NCI-H1417 (cell line): ENCODE data around the gene IL17RB.

ENCODE experiments used
- DNase-seq, 3 experiments: peaks; one replicate each; lab custom pipeline; 2025; lab: John Stamatoyannopoulos, UW

IL17RB gene

DNA sequence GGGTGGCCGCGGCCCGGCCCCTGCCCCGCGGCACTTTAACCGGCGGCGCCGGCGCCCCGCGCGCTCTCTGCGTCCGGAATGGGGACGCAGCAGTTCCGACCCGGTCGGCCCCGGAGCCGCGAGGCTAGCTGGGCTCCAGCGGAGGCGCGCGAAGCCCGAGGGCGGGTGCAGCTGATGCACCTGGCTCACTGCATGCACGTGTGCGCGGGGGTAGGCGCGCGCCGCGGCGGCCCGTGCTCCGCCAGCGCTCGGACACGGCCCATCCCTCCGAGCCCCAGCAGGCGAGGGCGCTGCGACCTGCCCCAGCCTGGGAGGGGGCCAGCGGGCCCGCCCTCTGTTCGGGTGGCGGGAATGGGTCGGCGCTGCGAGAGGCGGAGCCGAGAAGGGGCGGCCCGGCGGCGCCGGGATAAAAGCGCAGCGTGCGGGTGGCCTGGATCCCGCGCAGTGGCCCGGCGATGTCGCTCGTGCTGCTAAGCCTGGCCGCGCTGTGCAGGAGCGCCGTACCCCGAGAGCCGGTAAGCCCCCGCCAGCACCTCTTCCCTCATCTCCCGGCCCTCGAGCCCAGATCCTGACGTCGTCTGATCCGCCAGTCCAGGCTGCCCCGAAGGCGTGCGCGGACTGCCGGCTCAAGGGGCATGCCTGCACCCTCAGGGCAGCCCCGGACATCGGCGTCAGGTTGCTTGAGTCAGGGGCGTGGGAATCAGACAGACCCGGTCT lies at the start of gene IL17RB, which contains the start of gene CHDH:
Gene IL17RB, plus strand, starts transcription at position 435 of the 717 bp plus-strand sequence. Its CDS starts 21 bp downstream, at position 456.
Gene CHDH, minus strand, starts transcription at position 286 of the 717 bp plus-strand sequence. CDS start 22,411 bp downstream, outside the sequence.
- DNase-seq = peak; percentile 26 to 72 (median 62)

- DNase-seq = no peak
Observed at GRCh38 chr3:53798144-53798543, 48.2 kb upstream of the IL17RB start.

DNA sequence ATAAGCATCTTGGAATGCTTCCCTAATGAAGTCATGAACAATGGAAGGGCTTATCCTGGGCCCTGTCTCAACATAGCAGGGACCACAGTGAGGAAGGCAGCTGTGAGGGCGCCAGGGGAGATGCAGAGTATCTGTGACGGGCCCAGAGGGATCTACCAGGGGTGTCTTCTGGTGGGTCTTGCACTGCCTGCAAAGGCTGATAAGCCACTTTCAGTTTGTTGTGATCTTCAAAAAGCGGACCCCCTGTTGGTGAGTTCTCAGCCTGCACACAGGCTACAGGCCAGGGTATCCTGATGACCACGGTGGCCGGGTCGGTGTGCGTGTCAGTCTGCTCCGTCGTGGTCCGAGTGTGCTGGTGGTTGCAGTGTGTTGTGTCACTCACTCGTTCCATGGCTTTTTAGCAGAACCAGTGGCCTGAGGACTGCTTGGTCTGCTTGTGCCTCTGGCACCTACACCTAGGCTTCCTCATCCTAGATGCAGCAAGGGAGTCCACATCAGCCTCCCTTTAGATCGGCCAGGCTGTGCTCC lies 47.0 kb upstream of the IL17RB start:
- DNase-seq = no peak

- DNase-seq = no peak
Observed at GRCh38 chr3:53800041-53800906, 46.1 kb upstream of the IL17RB start.

- no peak for DNase-seq
Observed at GRCh38 chr3:53801319-53801718, 45.0 kb upstream of the IL17RB start.

- DNase-seq = no peak
Observed at GRCh38 chr3:53802256-53802880, 44.0 kb upstream of the IL17RB start.

- DNase-seq = peak in 1 of 3 experiments; percentile 2
Observed at GRCh38 chr3:53803124-53803815, 43.1 kb upstream of the IL17RB start.

DNA sequence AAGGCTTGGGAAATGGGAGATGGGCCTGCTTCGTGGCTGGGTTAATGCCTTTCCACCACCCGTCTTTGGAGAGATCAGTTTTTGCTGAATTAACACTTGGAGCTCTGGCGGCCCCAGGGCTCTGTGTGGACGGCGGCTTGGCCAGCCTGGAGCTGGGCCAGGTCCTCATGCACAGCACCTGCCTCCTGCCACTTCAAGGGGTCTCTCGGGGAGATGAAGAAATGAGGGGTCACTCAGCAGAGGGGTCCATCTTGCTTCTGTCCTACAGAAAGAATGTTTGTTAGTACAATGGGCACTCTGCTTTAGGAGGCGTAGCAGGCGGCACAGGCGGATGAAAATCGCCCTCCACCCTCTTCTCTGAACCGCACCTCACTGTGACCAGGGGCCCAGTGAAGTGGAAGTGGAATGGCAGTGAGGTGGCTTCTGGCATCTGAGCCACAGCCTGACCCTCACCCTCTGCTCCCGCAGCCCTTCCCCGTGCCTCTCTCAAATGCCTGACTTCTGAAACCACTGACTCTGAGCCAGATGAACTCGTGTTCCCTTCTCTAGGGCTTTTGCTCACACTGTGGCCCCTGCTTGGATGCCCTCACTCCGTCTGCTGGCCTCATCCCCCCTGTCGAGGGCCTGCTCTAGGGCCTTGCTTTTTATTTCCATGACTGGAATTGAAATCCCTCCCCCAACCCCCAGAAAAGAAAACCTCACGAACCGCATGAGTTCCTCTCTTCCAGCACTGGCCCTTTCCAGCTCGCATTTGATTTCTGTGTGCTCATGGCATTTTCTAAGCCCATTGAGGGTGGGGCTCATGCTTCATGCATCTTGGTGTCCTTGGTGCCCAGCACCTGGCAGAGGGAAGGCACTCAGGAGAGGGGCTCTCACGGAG lies 42.3 kb upstream of the IL17RB start:
- peak in 1 of 3 experiments; percentile 20 for DNase-seq

DNA sequence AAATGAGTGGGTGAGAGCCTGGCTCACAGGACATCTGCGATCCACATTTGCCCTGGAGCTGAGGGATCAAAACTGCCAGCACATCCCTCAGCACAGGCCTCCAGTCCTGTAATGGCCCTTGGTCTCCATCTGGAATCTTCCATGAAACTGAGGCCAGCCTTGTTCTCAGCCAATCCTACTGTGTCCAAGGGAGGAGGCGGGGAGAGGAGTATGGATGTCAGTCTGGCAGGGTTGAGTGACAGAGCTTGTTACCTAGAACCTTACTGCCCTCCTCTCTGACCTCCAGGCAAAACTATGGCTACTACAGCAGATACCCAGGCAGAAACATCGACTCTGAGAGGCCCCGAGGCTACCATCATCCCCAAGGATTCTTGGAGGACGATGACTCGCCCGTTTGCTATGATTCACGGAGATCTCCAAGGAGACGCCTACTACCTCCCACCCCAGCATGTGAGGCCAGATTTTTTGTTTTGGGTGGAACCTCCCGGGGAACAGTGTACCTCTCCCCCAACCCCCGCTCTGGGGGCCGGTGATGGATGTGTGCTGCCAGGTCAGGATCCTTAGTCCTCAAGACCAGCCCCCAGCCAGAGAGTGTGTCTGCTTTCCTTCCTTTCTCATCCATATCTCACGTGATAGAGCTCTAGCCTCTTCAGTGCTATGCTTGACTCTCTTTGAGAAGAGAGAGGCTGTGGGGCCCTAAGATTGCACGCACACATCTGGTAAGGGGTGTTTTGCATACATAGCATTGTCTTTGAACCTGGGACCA lies 41.5 kb upstream of the IL17RB start:
- no peak for DNase-seq

DNA sequence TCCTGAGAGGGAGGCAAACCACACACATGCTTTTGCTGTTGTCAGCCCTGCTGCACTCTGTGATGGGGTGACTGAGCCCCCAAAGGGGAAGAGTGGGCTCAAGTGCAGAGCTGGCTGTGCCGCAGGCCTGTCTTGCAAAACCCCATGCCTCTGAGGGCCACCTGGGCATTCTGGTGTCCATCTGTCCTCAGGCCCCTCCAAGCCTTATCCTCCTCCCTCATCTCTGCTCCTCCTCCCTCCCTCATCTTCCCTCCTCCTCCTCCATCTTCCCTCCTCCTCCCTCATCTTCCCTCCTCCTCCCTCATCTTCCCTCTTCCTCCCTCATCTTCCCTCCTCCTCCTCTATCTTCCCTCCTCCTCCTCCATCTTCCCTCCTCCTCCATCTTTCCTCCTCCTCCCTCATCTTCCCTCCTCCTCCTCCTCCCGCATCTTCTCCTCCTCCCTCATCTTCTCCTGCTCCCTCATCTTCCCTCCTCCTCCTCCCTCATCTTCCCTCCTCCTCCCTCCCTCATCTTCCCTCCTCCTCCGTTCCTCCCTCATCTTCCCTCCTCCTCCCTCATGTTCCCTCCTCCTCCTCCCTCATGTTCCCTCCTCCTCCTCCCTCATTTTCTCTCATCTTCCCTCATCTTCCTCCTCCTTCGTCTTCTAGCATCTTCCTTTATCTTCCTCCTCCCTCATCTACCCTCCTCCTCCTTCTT lies 40.8 kb upstream of the IL17RB start:
- no peak for DNase-seq

DNA sequence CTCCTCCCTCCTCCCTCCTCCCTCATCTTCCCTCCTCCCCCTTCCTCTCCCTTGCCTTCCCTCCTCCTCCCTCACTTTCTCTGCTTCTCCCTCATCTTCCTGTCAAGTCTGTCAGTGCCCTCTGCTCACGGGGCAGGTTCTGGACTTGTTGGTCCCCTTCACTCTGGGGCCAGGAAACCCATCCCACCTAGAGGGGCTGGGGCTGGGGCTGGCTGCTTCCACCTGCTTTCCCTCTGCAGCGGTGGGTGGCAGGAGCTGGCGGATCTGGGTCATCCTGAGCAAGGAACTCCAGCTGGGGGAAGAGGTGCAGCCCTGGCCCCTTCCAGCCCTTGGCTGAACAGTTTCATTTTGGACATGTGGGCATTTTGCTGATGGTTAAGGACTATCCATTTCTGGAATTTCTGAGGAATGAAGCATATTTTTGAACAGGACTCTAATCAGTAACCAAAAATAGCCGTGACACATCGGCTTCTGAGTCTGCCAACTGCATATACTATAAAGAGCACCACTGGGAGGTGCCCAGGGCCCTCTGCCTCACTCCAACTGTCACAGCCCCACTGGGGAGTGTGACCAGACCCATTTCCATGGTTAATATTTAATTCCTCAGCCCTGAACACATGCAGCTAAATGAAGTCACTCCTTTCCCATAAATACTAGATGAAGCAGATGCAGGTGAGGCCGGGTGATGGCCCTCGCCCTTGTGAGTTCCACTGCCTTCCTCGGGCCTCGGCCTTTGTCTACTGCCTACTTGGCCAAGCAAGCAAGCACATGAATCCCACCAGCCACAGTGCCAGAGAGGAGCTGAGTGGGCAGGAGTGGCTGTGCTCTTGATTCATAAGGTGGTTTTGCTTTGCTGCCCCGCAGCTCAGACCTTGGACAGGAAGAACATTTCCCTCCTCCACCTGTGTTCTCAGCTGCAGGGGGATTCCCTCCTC lies 39.9 kb upstream of the IL17RB start:
- no peak for DNase-seq

- no peak for DNase-seq
Observed at GRCh38 chr3:53807117-53807810, 39.1 kb upstream of the IL17RB start.

DNA sequence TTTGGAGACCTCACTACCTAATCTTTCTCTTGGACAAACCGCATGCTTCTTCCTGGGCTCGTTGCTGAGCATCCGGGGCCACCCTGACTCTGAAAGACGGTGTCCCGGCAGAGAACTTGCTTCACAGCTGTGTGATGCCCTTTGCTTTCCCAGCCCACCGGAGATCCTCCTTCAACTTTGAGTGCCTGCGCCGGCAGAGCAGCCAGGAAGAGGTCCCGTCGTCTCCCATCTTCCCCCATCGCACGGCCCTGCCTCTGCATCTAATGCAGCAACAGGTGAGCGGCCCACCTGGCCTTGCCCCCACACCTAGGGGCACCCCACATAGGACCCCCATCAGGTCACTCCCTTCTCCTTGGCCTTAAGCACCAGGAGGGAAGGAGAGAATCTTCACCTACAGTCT lies 37.9 kb upstream of the IL17RB start:
- no peak for DNase-seq

DNA sequence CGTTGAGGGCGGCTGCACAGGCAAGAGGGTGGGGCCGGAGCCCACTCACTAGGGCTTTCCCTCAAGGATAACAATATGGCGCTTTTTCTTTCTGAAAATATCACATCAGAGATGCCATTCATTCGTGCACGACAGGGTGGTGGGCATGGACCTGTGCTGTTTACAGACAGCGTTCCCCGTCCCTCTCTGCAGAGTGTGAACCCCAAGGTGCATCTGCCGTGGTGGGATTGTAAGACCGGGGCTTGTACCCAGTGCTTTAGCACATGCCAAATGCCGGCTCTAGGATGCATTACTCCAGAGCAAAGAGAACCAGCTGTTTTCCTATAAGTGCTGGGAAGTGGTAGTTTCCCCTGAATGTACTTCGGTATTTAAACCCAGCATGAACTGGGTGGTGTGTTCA lies 37.1 kb upstream of the IL17RB start:
- DNase-seq = no peak

DNA sequence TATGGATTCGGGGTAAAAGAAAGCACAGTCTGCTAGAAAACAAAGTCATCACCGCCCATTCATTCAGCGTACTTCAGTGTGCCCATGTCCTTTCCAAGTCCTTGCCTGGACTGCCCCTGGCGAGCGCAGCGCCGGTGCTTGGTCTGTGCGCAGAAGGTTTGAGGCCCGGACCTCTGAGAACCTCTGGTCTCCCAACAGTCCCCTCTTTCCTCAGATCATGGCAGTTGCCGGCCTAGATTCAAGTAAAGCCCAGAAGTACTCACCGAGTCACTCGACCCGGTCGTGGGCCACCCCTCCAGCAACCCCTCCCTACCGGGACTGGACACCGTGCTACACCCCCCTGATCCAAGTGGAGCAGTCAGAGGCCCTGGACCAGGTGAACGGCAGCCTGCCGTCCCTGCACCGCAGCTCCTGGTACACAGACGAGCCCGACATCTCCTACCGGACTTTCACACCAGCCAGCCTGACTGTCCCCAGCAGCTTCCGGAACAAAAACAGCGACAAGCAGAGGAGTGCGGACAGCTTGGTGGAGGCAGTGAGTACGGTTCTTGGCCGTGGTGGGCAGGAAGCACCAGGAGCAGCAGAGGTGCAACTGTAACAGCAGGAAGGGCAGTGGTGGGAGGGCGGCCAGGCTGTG lies 36.5 kb upstream of the IL17RB start:
- DNase-seq = no peak

DNA sequence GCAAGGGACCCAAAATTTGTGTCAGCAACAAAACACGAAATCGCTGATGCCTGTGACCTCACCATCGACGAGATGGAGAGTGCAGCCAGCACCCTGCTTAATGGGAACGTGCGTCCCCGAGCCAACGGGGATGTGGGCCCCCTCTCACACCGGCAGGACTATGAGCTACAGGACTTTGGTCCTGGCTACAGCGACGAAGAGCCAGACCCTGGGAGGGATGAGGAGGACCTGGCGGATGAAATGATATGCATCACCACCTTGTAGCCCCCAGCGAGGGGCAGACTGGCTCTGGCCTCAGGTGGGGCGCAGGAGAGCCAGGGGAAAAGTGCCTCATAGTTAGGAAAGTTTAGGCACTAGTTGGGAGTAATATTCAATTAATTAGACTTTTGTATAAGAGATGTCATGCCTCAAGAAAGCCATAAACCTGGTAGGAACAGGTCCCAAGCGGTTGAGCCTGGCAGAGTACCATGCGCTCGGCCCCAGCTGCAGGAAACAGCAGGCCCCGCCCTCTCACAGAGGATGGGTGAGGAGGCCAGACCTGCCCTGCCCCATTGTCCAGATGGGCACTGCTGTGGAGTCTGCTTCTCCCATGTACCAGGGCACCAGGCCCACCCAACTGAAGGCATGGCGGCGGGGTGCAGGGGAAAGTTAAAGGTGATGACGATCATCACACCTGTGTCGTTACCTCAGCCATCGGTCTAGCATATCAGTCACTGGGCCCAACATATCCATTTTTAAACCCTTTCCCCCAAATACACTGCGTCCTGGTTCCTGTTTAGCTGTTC lies 35.0 kb upstream of the IL17RB start:
- no peak for DNase-seq
